22Rv1 (cell line): ENCODE measurements around the gene LRRC43.

Experiments used
- H3K27ac ChIP-seq: fragments of 450-650 bp; 2 replicates; pipeline ENCODE4 v1.5.1; 2017
- ZFX ChIP-seq: fragments of 450-650 bp; IDR thresholded peaks from 2 replicates; pipeline ENCODE4 v1.6.1; 2017; ENCODE audit warnings: antibody characterized with exemption, borderline replicate concordance
- TF ChIP-seq, protein P1 (sequence below): fragments of 450-650 bp; IDR thresholded peaks from 2 replicates; pipeline ENCODE4 v1.5.1; 2017; ENCODE audit warnings: mild to moderate bottlenecking

LRRC43 gene, protein sequence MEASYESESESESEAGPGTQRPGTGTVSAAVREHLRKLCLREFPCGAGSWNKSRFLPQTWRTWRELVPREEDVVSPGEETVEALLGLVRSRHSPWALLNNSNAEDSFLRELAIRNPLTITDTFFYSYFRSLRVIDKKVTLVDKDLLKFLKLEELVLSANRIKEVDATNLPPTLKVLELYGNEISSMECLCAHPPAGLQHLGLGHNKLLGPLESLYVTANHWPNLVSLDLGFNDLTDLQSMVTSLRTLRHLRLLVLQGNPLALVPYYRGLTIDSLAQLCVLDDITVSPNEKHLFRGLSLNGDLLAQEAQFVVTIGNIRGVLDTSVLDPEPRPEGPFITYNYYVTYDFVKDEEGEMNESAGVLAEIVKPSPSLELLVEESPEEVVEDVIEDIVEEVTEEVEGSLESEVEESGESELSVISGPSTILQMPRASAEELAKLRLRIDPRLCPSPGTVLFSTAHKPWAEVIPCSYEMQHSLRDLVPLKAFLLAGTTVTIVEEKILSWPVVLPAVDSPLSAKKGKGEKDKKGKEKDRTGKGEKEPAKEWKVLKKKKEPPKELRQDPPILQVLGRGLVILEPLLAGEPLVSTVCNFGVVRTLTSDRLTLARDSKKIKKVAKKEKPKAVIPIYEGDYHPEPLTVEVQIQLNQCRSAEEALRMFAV

DNA sequence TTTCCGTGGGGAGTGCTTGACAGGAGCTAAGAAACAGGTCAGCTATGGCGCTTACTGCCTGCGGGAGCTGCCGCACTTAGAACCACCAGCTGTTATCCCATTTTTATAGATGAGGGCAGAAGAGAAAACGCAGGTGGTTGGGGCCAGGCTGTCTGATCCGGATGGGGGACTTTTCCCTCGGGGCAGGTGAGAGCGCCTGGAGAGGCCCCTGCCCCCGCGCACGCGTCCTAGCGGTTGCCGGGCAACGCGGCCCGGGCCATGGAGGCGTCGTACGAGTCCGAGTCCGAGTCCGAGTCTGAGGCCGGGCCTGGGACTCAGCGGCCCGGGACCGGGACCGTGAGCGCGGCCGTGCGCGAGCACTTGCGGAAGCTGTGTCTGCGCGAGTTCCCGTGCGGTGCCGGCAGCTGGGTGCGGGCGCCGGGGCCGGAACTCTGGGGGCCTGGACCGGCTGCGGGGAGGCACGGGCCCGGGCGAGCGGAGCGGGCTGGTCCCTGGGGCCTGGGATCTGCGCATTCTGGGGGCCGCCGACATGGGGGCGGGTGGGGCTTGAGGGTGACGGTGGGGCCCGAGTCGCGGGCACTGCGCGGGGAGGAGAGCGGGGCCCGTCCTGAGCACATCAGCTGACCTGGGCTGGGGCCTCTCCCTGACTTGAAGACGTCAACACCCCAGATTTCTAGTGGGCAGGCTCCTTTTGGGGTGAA, at the start of gene LRRC43:
LRRC43 (plus strand) TSS at position 237 of the 701 bp plus-strand sequence; CDS start at position 259, 22 bp downstream.
- TF ChIP-seq, protein P1, sequence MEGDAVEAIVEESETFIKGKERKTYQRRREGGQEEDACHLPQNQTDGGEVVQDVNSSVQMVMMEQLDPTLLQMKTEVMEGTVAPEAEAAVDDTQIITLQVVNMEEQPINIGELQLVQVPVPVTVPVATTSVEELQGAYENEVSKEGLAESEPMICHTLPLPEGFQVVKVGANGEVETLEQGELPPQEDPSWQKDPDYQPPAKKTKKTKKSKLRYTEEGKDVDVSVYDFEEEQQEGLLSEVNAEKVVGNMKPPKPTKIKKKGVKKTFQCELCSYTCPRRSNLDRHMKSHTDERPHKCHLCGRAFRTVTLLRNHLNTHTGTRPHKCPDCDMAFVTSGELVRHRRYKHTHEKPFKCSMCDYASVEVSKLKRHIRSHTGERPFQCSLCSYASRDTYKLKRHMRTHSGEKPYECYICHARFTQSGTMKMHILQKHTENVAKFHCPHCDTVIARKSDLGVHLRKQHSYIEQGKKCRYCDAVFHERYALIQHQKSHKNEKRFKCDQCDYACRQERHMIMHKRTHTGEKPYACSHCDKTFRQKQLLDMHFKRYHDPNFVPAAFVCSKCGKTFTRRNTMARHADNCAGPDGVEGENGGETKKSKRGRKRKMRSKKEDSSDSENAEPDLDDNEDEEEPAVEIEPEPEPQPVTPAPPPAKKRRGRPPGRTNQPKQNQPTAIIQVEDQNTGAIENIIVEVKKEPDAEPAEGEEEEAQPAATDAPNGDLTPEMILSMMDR: no peak
- no peak for TF ChIP-seq ZFX
- peak within 1 kb of the TSS; percentile 44 for H3K27ac ChIP-seq

GRCh38 chr12:122133192-122133950, 49.6 kb upstream of the LRRC43 start:
- H3K27ac ChIP-seq: no peak overlapping the region
- TF ChIP-seq, protein P1: no peak
- no peak for TF ChIP-seq ZFX

DNA sequence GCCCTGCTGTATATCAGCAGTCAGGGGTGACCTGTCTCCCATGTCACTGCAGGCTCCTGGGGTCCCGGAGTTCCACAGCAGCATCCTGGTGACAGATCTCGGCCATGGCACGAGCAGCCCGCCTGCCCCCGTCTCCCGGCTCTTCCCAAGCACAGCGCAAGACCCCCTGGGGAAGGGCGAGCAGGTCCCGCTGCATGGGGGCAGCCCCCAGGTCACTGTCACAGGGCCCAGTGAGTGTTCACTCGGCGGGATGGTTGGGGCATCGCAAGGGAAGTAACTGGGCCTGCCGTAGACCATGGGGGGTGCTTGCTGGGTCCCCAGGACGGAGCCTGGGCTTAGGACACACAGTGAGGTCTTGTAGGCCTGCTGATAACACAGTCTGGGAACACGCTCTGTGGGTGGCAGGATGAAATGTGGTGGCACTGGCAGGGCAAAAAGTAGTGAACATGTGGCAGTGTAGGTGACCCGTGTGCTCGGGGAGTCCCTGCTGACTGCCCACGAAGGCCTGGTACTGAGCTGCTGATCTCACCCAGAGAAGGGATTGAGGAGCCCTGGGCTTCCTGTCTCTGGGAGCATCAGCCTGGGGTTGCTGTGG, 47.4 kb upstream of the LRRC43 start:
- TF ChIP-seq, protein P1: no peak
- TF ChIP-seq ZFX: no peak
- no peak overlapping the region for H3K27ac ChIP-seq

GRCh38 chr12:122137229-122137628, 45.7 kb upstream of the LRRC43 start:
- TF ChIP-seq ZFX: no peak
- TF ChIP-seq, protein P1: peak; percentile 43
- 0 out of 2 replicates have a peak overlapping the region, but pooled peaks have one; percentile 22 for H3K27ac ChIP-seq

DNA sequence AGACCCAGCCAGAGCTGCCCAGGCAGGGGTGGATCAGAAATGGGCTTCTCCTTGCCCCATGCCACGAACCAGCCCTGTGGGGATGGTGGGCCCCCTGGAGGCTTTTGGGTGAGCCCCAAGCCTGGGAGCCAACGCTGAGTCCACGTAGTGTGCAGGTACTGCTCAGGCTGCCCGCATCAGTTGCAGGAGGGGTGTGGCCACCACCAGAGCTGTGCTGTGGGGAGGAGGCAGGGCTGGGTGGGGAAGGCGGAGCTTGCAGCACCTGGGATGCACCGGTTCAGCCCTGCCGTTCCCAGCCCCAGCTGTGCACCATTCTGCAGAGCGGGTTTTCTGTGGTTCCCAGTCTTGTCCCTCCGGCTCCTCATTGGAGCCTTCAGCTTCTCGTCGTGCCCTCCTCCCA, 45.2 kb upstream of the LRRC43 start:
- 0 out of 2 replicates have a peak overlapping the region, but pooled peaks have one; percentile 22 for H3K27ac ChIP-seq
- no peak for TF ChIP-seq ZFX
- TF ChIP-seq, protein P1: no peak

DNA sequence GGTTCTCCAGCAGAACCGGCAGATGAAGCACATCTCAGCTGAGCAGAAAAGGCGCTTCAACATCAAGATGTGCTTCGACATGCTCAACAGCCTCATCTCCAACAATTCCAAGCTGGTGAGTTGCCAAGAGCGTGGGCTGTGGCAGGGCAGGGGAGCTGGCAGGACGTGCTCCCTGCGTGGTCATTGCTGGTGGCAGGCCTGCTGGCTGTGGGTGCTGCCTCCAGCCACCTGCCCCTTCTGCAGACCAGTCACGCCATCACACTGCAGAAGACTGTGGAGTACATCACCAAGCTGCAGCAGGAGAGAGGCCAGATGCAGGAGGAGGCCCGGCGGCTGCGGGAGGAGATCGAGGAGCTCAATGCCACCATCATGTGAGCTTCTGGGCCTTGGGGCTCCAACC, 44.7 kb upstream of the LRRC43 start:
- no peak for TF ChIP-seq ZFX
- TF ChIP-seq, protein P1: no peak

More for the DNA sequence above, 44.7 kb upstream of the LRRC43 start:
- H3K27ac ChIP-seq: no peak overlapping the region
